Activated B cell treated with CpG ODN at 0.5 μM for 24 hours (primary cell): ENCODE data around the gene SFXN5. TPM values are rescaled to one million over a fixed set of nuclear protein-coding genes. Genes with fewer than 3 reads are reported as not detected.
A peak's percentile ranks its signal among the peaks of the same experiment; 100 is the strongest.

Experiments used
- ATAC-seq: fragments of 200-7000 bp; cut with Tn5 transposase; one replicate; pipeline ENCODE4 v1.10.0; 2021; ENCODE audit warnings: low read depth, mild to moderate bottlenecking, moderate library complexity
- CTCF ChIA-PET: fragments of 350-600 bp; sonication (Branson Sonifier 250); formaldehyde crosslinking; loops from one replicate; lab custom pipeline; 2021; ENCODE audit warnings: antibody characterized with exemption; lab: Charles Lee
- POLR2A ChIA-PET: fragments of 350-600 bp; sonication (Branson Sonifier 250); formaldehyde crosslinking; loops from one replicate; lab custom pipeline; 2021; ENCODE audit warnings: antibody characterized with exemption; lab: Charles Lee
- DNase-seq: peaks from one replicate; pipeline ENCODE4 v3.0.0; 2022
- H3K27ac Mint-ChIP-seq: one replicate; pipeline ENCODE4 v1.8.0; 2020; ENCODE audit warnings: mixed read lengths
- H3K27me3 Mint-ChIP-seq: one replicate; pipeline ENCODE4 v1.8.0; 2021; ENCODE audit warnings: mixed read lengths
- H3K36me3 Mint-ChIP-seq: one replicate; pipeline ENCODE4 v1.8.0; 2021; ENCODE audit warnings: low read depth, mixed read lengths
- H3K4me1 Mint-ChIP-seq: one replicate; pipeline ENCODE4 v1.8.0; 2021; ENCODE audit warnings: mixed read lengths
- H3K4me3 Mint-ChIP-seq: one replicate; pipeline ENCODE4 v1.8.0; 2020; ENCODE audit warnings: mild to moderate bottlenecking, mixed read lengths
- H3K9me3 Mint-ChIP-seq: one replicate; pipeline ENCODE4 v1.8.0; 2020; ENCODE audit warnings: mixed read lengths
- CTCF ChIP-seq: fragments of 200-600 bp; IDR thresholded peaks from one replicate; pipeline ENCODE4 v1.8.0; 2022; ENCODE audit warnings: antibody characterized with exemption, mild to moderate bottlenecking
- intact Hi-C: fragments of 100-400 bp; cut with micrococcal nuclease; formaldehyde crosslinking; loops from one replicate; pipeline ENCODE4 v1.15.1; 2024
- total RNA-seq: library from RNA; stranded (reverse); gene quantifications from 2 replicates; pipeline ENCODE4 v1.2.3, GENCODE V29; 2022

SFXN5 gene
- total RNA-seq, 1 donor from 2014 or later: 13.9 TPM

GRCh38 chr2:72932045-72932740 is 139.3 kb downstream of the SFXN5 start:
- H3K4me1 Mint-ChIP-seq: no peaks in the 10 kb centered on the region
- ChIA-PET POLR2A (no interaction called here), CTCF (no interaction called here)
- no peaks in the 10 kb centered on the region for H3K36me3 Mint-ChIP-seq
- DNase-seq: no peak
- TF ChIP-seq CTCF: no peak
- peaks cover 20% of the 10 kb centered on the region for H3K27me3 Mint-ChIP-seq
- no peak overlapping the region for H3K27ac Mint-ChIP-seq
- no peak overlapping the region for H3K4me3 Mint-ChIP-seq
- no peaks in the 10 kb centered on the region for H3K9me3 Mint-ChIP-seq
- no peak for ATAC-seq
- intact Hi-C loops: no loop called here

- Mint-ChIP-seq H3K27me3 (peaks cover 19% of the 10 kb centered on the region), H3K9me3 (no peaks in the 10 kb centered on the region), H3K4me3 (no peak overlapping the region), H3K27ac (no peak overlapping the region), H3K4me1 (no peaks in the 10 kb centered on the region), H3K36me3 (no peaks in the 10 kb centered on the region)
- intact Hi-C loops: no loop called here
- ChIA-PET POLR2A (no interaction called here), CTCF (no interaction called here)
- DNase-seq (peak; percentile 4), ATAC-seq (no peak)
- TF ChIP-seq CTCF: no peak
These were observed 140.1 kb downstream of the SFXN5 start for GRCh38 chr2:72931280-72931910.

- Mint-ChIP-seq H3K27ac (no peak overlapping the region), H3K27me3 (peaks cover 18% of the 10 kb centered on the region), H3K36me3 (no peaks in the 10 kb centered on the region), H3K9me3 (no peaks in the 10 kb centered on the region), H3K4me3 (no peak overlapping the region), H3K4me1 (no peaks in the 10 kb centered on the region)
- POLR2A ChIA-PET: no interaction called here
- intact Hi-C loops: no loop called here
- ATAC-seq: no peak
- no peak for DNase-seq
- CTCF ChIA-PET: no interaction called here
- TF ChIP-seq CTCF: no peak
These were observed 142.5 kb downstream of the SFXN5 start for GRCh38 chr2:72929010-72929409.

- Mint-ChIP-seq H3K4me1 (peaks cover 2% of the 10 kb centered on the region), H3K9me3 (no peaks in the 10 kb centered on the region), H3K27ac (no peak overlapping the region), H3K36me3 (no peaks in the 10 kb centered on the region), H3K4me3 (no peak overlapping the region), H3K27me3 (peaks cover 27% of the 10 kb centered on the region)
- POLR2A ChIA-PET: no interaction called here
- DNase-seq: no peak
- intact Hi-C loops: no loop called here
- CTCF ChIA-PET: no interaction called here
- ATAC-seq: no peak
- no peak for TF ChIP-seq CTCF
These were observed 143.6 kb downstream of the SFXN5 start for GRCh38 chr2:72927619-72928550.
